ENCODE measurements around the gene SH3BP2.

- TF ChIP-seq CTCF (IDR thresholded peaks at IDR 0.05; ENCODE audit: low read depth, low read length, poor library complexity, severe bottlenecking) (no peak), EZH2phosphoT487 (IDR thresholded peaks at IDR 0.05; ENCODE audit: borderline replicate concordance, low read length) (no peak)
Measured at GRCh38 chr4:2808001-2808400, 15.1 kb downstream of the SH3BP2 start.

All from DOHH2 (cell line).